ENCODE data around the gene MGAT4A.
"Not testable (repeated sequence)": the region's sequence is repeated elsewhere in the genome, so short reads cannot be mapped to it uniquely, and the experiment has no call there.

Gene MGAT4A

GRCh38 chr2:98598781-98599428, 132.0 kb downstream of the MGAT4A start:
- peak; percentile 80 for DNase-seq

- DNase-seq = not testable (repeated sequence)
Observed at GRCh38 chr2:98594665-98595064, 136.3 kb downstream of the MGAT4A start.

GRCh38 chr2:98592565-98592964, 138.4 kb downstream of the MGAT4A start:
- no peak for DNase-seq

- no peak for DNase-seq
Observed at GRCh38 chr2:98589489-98589888, 141.4 kb downstream of the MGAT4A start.

- no peak for DNase-seq
Observed at GRCh38 chr2:98588880-98589431, 142.0 kb downstream of the MGAT4A start.

GRCh38 chr2:98586551-98587140, 144.3 kb downstream of the MGAT4A start:
- DNase-seq = no peak

GRCh38 chr2:98585386-98585785, 145.5 kb downstream of the MGAT4A start:
- DNase-seq = no peak

GRCh38 chr2:98583816-98584618, 146.9 kb downstream of the MGAT4A start:
- DNase-seq = no peak

GRCh38 chr2:98583276-98583675, 147.7 kb downstream of the MGAT4A start:
- no peak for DNase-seq

- DNase-seq = no peak
Observed at GRCh38 chr2:98582523-98582922, 148.4 kb downstream of the MGAT4A start.

- DNase-seq = no peak
Observed at GRCh38 chr2:98580656-98581284, 150.2 kb downstream of the MGAT4A start.

- no peak for DNase-seq
Observed at GRCh38 chr2:98579926-98580325, 151.0 kb downstream of the MGAT4A start.

GRCh38 chr2:98578231-98578630, 152.7 kb downstream of the MGAT4A start:
- DNase-seq = no peak

- no peak for DNase-seq
Observed at GRCh38 chr2:98577313-98577712, 153.6 kb downstream of the MGAT4A start.

GRCh38 chr2:98576666-98577312, 154.1 kb downstream of the MGAT4A start:
- DNase-seq = no peak

- no peak for DNase-seq
Observed at GRCh38 chr2:98573426-98573825, 157.5 kb downstream of the MGAT4A start.

- DNase-seq = no peak
Observed at GRCh38 chr2:98572676-98573075, 158.3 kb downstream of the MGAT4A start.

GRCh38 chr2:98572211-98572610, 158.7 kb downstream of the MGAT4A start:
- no peak for DNase-seq

GRCh38 chr2:98571796-98572195, 159.1 kb downstream of the MGAT4A start:
- DNase-seq = no peak

- no peak for DNase-seq
Observed at GRCh38 chr2:98571121-98571701, 159.7 kb downstream of the MGAT4A start.

- DNase-seq = no peak
Observed at GRCh38 chr2:98570356-98570755, 160.6 kb downstream of the MGAT4A start.

- no peak for DNase-seq
Observed at GRCh38 chr2:98569915-98570314, 161.0 kb downstream of the MGAT4A start.

Data from HCEC 1CT (cell line).